Neuronal stem cell (in vitro differentiated cells): Measurements from ENCODE around the gene FAM114A1.

Experiments used
- DNase-seq: peaks from one replicate; pipeline ENCODE4 v3.0.0-alpha.2; 2013; ENCODE audit warnings: low spot score
- H2AFZ ChIP-seq: one replicate; pipeline ENCODE4 v1.6.1; 2013; ENCODE audit warnings: mild to moderate bottlenecking, low read length, inconsistent platforms
- H2AK5ac ChIP-seq: 2 replicates; pipeline ENCODE4 v1.6.1; 2013; ENCODE audit warnings: low read depth, mild to moderate bottlenecking, inconsistent platforms, low read length, moderate library complexity, mixed read lengths
- H2BK120ac ChIP-seq: 2 replicates; pipeline ENCODE4 v1.6.1; 2013; ENCODE audit warnings: low read depth, mild to moderate bottlenecking, inconsistent platforms, low read length, moderate library complexity, mixed read lengths
- H2BK12ac ChIP-seq: one replicate; pipeline ENCODE4 v1.6.1; 2013; ENCODE audit warnings: low read length, inconsistent platforms
- H2BK15ac ChIP-seq: 2 replicates; pipeline ENCODE4 v1.6.1; 2013; ENCODE audit warnings: mild to moderate bottlenecking, low read length, inconsistent platforms, mixed read lengths
- H2BK5ac ChIP-seq: one replicate; pipeline ENCODE4 v1.6.1; 2013; ENCODE audit warnings: inconsistent platforms, mild to moderate bottlenecking, low read length, moderate library complexity
- H3K14ac ChIP-seq: one replicate; pipeline ENCODE4 v1.6.1; 2013; ENCODE audit warnings: low read length, inconsistent platforms
- H3K18ac ChIP-seq: 2 replicates; pipeline ENCODE4 v1.6.1; 2013; ENCODE audit warnings: low read length, inconsistent platforms
- H3K23ac ChIP-seq: 2 replicates; pipeline ENCODE4 v1.6.1; 2013; ENCODE audit warnings: low read depth, mild to moderate bottlenecking, mixed read lengths, low read length, inconsistent platforms; ENCODE audit not compliant: poor library complexity
- H3K27ac ChIP-seq: replicated peaks from 3 replicates; pipeline ENCODE4 v1.5.1; 2013; ENCODE audit warnings: low read length, inconsistent platforms
- H3K27me3 ChIP-seq, 3 experiments: 2 replicates each; pipeline ENCODE4 v1.6.1; 2013; ENCODE audit warnings: low read length in 3 of 3, mild to moderate bottlenecking in 2 of 3, inconsistent platforms in 1 of 3, low read depth in 1 of 3, mixed read lengths in 1 of 3, moderate library complexity in 1 of 3; ENCODE audit not compliant: control insufficient read depth in 3 of 3, insufficient read depth in 3 of 3
- H3K36me3 ChIP-seq, 2 donors: replicated peaks in 1 of 2; 2 replicates each; pipeline ENCODE4 v1.6.1; 2013; ENCODE audit warnings: low read length in 2 of 2; ENCODE audit not compliant: control insufficient read depth in 2 of 2, insufficient read depth in 2 of 2
- H3K4ac ChIP-seq: 2 replicates; pipeline ENCODE4 v1.6.1; 2013; ENCODE audit warnings: inconsistent platforms, mild to moderate bottlenecking, low read length, moderate library complexity
- H3K4me1 ChIP-seq, 2 donors: 1 replicate in 1 of 2; 2 replicates in 1 of 2; pipeline ENCODE4 v1.6.1; 2013; ENCODE audit warnings: low read length in 2 of 2, low read depth in 1 of 2; ENCODE audit not compliant: control insufficient read depth in 2 of 2, insufficient read depth in 1 of 2
- H3K4me2 ChIP-seq: one replicate; pipeline ENCODE4 v1.6.1; 2013; ENCODE audit warnings: mild to moderate bottlenecking, low read length, inconsistent platforms; ENCODE audit not compliant: insufficient read depth, poor library complexity, severe bottlenecking
- H3K4me3 ChIP-seq, 2 donors: 2 replicates each; pipeline ENCODE4 v1.5.1; 2013; ENCODE audit warnings: low read length in 2 of 2, mild to moderate bottlenecking in 2 of 2, inconsistent platforms in 1 of 2, moderate library complexity in 1 of 2
- H3K79me1 ChIP-seq: one replicate; pipeline ENCODE4 v1.6.1; 2013; ENCODE audit warnings: low read depth, mild to moderate bottlenecking, inconsistent platforms, low read length, moderate library complexity
- H3K9ac ChIP-seq: one replicate; pipeline ENCODE4 v1.6.1; 2013; ENCODE audit warnings: mild to moderate bottlenecking, low read depth, low read length, inconsistent platforms; ENCODE audit not compliant: poor library complexity
- H3K9me3 ChIP-seq, 2 donors: replicated peaks in 1 of 2; 2 replicates each; pipeline versions ENCODE3 to v1.6.1; 2013; ENCODE audit warnings: low read length in 2 of 2, mild to moderate bottlenecking in 2 of 2, inconsistent platforms in 1 of 2, low read depth in 1 of 2, mixed read lengths in 1 of 2, moderate library complexity in 1 of 2; ENCODE audit not compliant: control insufficient read depth in 2 of 2, insufficient read depth in 1 of 2
- H4K8ac ChIP-seq: one replicate; pipeline ENCODE4 v1.6.1; 2013; ENCODE audit warnings: low read depth, mild to moderate bottlenecking, inconsistent platforms, low read length, moderate library complexity
- H4K91ac ChIP-seq: one replicate; pipeline ENCODE4 v1.6.1; 2013; ENCODE audit warnings: low read length, low read depth, mild to moderate bottlenecking, inconsistent platforms; ENCODE audit not compliant: poor library complexity
- WGBS, 2 donors: extraction: QIAGEN DNeasy Blood & Tissue Kit; methylation state at CpG; one replicate each; pipeline ENCODE4 v1.1.7; 2013; ENCODE audit warnings: missing lambda C conversion rate in 2 of 2, mixed read lengths in 1 of 2; ENCODE audit not compliant: insufficient read length in 2 of 2, insufficient replicate concordance in 1 of 2; ENCODE audit errors: extremely low coverage in 2 of 2; 5-methylcytosine and 5-hydroxymethylcytosine counted together

The FAM114A1 gene

GRCh38 chr4:38930204-38930603 is 62.6 kb downstream of the FAM114A1 start:
- no peaks in the 10 kb centered on the region for H3K79me1 ChIP-seq
- H4K91ac ChIP-seq = no peak overlapping the region
- H3K14ac ChIP-seq = no peak overlapping the region
- no peaks in the 10 kb centered on the region for H3K27me3 ChIP-seq
- H3K4me2 ChIP-seq = no peak overlapping the region
- no peaks in the 10 kb centered on the region for H3K9me3 ChIP-seq
- H2BK120ac ChIP-seq = no peak overlapping the region
- H2AFZ ChIP-seq = no peak overlapping the region
- H2BK15ac ChIP-seq = no peak overlapping the region
- no peak overlapping the region for H3K23ac ChIP-seq
- no peak overlapping the region for H3K4me3 ChIP-seq
- no peak overlapping the region for H3K27ac ChIP-seq
- H3K4ac ChIP-seq = no peak overlapping the region
- no CpG with 5 or more reads among the region's 1 CpG for WGBS, 2 donors
- no peak overlapping the region for H2AK5ac ChIP-seq
- H3K18ac ChIP-seq = no peak overlapping the region
- H3K36me3 ChIP-seq = no peaks in the 10 kb centered on the region
- H4K8ac ChIP-seq = no peak overlapping the region
- H2BK5ac ChIP-seq = no peak overlapping the region
- DNase-seq = no peak
- H3K4me1 ChIP-seq = peaks cover 6 to 12% of the 10 kb centered on the region in 2 donors
- H2BK12ac ChIP-seq = no peak overlapping the region
- H3K9ac ChIP-seq = no peak overlapping the region

DNA sequence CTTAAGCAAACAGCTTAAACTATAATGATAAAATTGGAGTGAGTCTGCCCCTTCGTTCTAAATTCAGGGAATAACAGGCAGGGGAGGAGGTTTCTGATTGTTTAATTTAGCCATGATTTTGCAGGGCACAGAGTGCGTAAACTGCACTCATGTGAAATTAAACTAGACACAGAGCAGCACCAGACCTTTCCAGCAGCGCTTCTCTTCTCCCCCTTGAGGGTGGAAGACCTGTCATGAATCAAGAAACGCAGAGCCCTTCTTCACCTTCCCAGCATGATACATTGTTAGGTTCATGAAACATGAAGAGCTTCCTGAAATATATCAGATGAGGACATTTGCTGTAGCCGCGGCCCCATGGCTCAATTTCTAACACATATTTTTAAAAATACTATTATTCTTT is 63.1 kb downstream of the FAM114A1 start:
- Histone ChIP-seq H2BK12ac (no peak overlapping the region), H3K4ac (no peak overlapping the region), H3K9me3 (no peaks in the 10 kb centered on the region), H3K18ac (no peak overlapping the region), H3K4me2 (no peak overlapping the region), H3K79me1 (no peaks in the 10 kb centered on the region), H2BK5ac (no peak overlapping the region), H2AK5ac (no peak overlapping the region), H3K4me3 (no peak overlapping the region), H3K14ac (no peak overlapping the region), H4K91ac (no peak overlapping the region), H3K36me3 (no peaks in the 10 kb centered on the region), H3K23ac (no peak overlapping the region), H4K8ac (no peak overlapping the region), H3K27ac (no peak overlapping the region), H3K27me3 (no peaks in the 10 kb centered on the region), H2BK15ac (no peak overlapping the region), H2BK120ac (no peak overlapping the region), H3K4me1 (peaks cover 6 to 12% of the 10 kb centered on the region in 2 donors), H3K9ac (no peak overlapping the region), H2AFZ (no peak overlapping the region)
- WGBS, 2 donors = no CpG with 5 or more reads among the region's 6 CpGs
- no peak for DNase-seq

DNA sequence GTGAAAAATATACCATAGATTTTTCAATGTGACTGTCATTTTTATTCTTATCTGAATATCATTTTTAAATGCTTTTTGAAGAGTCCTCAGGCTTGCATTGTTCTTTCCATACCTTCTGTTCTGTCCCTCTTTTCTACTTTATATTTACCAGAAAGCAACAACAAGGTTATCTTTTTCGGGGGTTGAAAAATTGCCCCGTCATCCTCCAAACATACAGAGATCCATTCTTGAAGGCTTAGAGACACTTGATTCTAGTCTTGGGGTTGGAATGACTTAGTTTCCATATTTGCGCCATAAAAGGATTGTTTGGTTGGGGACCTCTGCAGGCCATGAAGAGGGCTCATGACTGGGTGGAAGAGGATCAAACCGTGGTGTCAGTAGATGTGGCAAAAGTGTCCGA is 63.5 kb downstream of the FAM114A1 start:
- WGBS, 2 donors = no CpG with 5 or more reads among the region's 5 CpGs
- H3K36me3 ChIP-seq = no peaks in the 10 kb centered on the region
- H3K23ac ChIP-seq = no peak overlapping the region
- H2BK15ac ChIP-seq = no peak overlapping the region
- H3K79me1 ChIP-seq = no peaks in the 10 kb centered on the region
- H3K4ac ChIP-seq = no peak overlapping the region
- no peak for DNase-seq
- no peak overlapping the region for H3K4me2 ChIP-seq
- H2BK120ac ChIP-seq = no peak overlapping the region
- H3K27ac ChIP-seq = no peak overlapping the region
- no peak overlapping the region for H2AFZ ChIP-seq
- no peak overlapping the region for H3K4me3 ChIP-seq
- H3K4me1 ChIP-seq = peaks cover 6 to 11% of the 10 kb centered on the region in 2 donors
- no peaks in the 10 kb centered on the region for H3K9me3 ChIP-seq
- H3K9ac ChIP-seq = no peak overlapping the region
- no peak overlapping the region for H2BK5ac ChIP-seq
- no peak overlapping the region for H3K18ac ChIP-seq
- no peak overlapping the region for H3K14ac ChIP-seq
- H4K91ac ChIP-seq = no peak overlapping the region
- H2BK12ac ChIP-seq = no peak overlapping the region
- H2AK5ac ChIP-seq = no peak overlapping the region
- no peak overlapping the region for H4K8ac ChIP-seq
- no peaks in the 10 kb centered on the region for H3K27me3 ChIP-seq

- H4K8ac ChIP-seq = no peak overlapping the region
- H2BK15ac ChIP-seq = no peak overlapping the region
- peaks cover 2 to 3% of the 10 kb centered on the region in 2 donors for H3K4me1 ChIP-seq
- no peak overlapping the region for H3K23ac ChIP-seq
- H3K4me3 ChIP-seq = no peak overlapping the region
- no peak overlapping the region for H3K4me2 ChIP-seq
- H3K27me3 ChIP-seq = no peaks in the 10 kb centered on the region
- DNase-seq = no peak
- no peaks in the 10 kb centered on the region for H3K9me3 ChIP-seq
- H2BK12ac ChIP-seq = no peak overlapping the region
- H3K9ac ChIP-seq = no peak overlapping the region
- H3K27ac ChIP-seq = no peak overlapping the region
- H3K36me3 ChIP-seq = no peaks in the 10 kb centered on the region
- H3K18ac ChIP-seq = no peak overlapping the region
- no CpG with 5 or more reads among the region's 5 CpGs for WGBS, 2 donors
- H2AFZ ChIP-seq = no peak overlapping the region
- no peak overlapping the region for H2BK5ac ChIP-seq
- H4K91ac ChIP-seq = no peak overlapping the region
- H2AK5ac ChIP-seq = no peak overlapping the region
- H3K14ac ChIP-seq = no peak overlapping the region
- no peaks in the 10 kb centered on the region for H3K79me1 ChIP-seq
- H2BK120ac ChIP-seq = no peak overlapping the region
- H3K4ac ChIP-seq = no peak overlapping the region
Measured at GRCh38 chr4:38935391-38936073, 67.9 kb downstream of the FAM114A1 start.
